HTERT RPE-1 (cell line): ENCODE results near the gene ALDH8A1.

Experiments
- in situ Hi-C: fragments of 300-500 bp; cut with MboI; formaldehyde crosslinking; loops from 4 replicates; pipeline ENCODE4 v1.14.3; 2020; ENCODE audit warnings: low sequenced_read_pairs

Gene ALDH8A1, protein sequence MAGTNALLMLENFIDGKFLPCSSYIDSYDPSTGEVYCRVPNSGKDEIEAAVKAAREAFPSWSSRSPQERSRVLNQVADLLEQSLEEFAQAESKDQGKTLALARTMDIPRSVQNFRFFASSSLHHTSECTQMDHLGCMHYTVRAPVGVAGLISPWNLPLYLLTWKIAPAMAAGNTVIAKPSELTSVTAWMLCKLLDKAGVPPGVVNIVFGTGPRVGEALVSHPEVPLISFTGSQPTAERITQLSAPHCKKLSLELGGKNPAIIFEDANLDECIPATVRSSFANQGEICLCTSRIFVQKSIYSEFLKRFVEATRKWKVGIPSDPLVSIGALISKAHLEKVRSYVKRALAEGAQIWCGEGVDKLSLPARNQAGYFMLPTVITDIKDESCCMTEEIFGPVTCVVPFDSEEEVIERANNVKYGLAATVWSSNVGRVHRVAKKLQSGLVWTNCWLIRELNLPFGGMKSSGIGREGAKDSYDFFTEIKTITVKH

GRCh38 chr6:134949927-134950326 lies at the start of gene ALDH8A1:
ALDH8A1 (minus strand) TSS chr6:134950101; CDS start chr6:134950053, 48 bp downstream.
- in situ Hi-C loops = no loop called here

DNA sequence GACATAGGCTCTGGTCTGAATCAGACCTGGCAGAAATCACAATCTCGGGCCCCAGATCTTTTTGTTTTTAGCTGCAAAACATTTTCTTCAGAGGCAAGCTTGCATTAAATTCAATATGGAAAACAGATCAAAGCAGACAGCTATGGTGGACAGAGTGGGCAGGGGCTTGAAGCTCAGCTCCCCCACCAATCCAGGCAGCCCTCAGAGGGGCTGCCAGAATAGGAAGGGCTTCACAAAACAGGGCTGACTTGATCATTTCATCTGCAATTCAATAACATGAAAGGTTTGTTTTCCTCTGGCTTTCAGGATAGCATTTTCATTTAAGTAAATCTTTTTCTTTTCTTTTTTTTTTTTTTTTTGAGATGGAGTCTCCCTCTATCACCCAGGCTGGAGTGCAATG lies 49.2 kb upstream of the ALDH8A1 start:
- in situ Hi-C loops = no loop called here

GRCh38 chr6:134997133-134997995 lies 47.5 kb upstream of the ALDH8A1 start:
- in situ Hi-C loops = no loop called here

GRCh38 chr6:134995536-134995935 lies 45.6 kb upstream of the ALDH8A1 start:
- in situ Hi-C loops = no loop called here

GRCh38 chr6:134994431-134994830 lies 44.5 kb upstream of the ALDH8A1 start:
- in situ Hi-C loops = no loop called here

- in situ Hi-C loops = no loop called here
Observed at GRCh38 chr6:134992155-134992554, 42.3 kb upstream of the ALDH8A1 start.

DNA sequence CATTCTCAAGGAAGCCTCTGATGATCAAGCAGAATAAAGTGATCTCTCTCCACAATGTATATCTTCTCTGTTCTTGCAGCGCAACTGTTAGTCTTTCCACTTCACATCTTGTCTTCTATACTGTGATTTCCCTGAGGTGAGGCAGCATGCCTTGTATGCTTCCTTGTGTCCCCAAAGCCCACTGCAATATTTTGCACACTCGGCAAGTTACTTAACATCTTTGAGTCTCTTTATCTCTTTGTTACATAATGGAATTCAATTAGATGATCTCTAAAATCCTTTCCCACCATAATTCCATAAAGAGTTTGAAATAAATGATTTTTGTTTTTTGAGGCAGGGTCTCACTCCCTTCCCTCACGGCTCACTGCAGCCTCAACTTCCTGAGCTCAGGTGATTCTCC lies 40.4 kb upstream of the ALDH8A1 start:
- in situ Hi-C loops = no loop called here

GRCh38 chr6:134984821-134985220 lies 34.9 kb upstream of the ALDH8A1 start:
- in situ Hi-C loops = no loop called here

GRCh38 chr6:134983823-134984222 lies 33.9 kb upstream of the ALDH8A1 start:
- in situ Hi-C loops = no loop called here

GRCh38 chr6:134982161-134982560 lies 32.3 kb upstream of the ALDH8A1 start:
- in situ Hi-C loops = no loop called here

DNA sequence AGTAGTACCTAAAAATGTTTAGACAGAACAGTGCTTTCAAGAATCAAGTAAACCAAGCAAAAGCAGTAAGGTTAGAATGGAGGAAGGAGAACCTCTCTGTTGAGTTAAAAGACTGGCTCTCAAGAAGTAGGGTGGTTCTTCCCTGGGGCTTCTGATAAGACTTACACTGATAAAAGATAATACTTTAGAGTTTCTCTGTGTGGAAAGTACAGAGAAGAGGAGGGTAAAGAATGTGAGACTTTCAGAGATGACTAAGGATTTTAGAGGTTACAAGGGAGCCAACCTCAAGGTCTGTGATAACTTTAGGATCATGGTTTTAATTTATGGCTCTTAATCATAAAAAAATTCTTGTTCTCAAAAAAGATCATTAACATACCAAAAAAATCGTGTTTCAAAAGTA lies 30.9 kb upstream of the ALDH8A1 start:
- in situ Hi-C loops = no loop called here

GRCh38 chr6:134979142-134979541 lies 29.2 kb upstream of the ALDH8A1 start:
- in situ Hi-C loops = no loop called here

- in situ Hi-C loops = no loop called here
Observed at GRCh38 chr6:134974370-134974769, 24.5 kb upstream of the ALDH8A1 start.

- in situ Hi-C loops = no loop called here
Observed at GRCh38 chr6:134967711-134968110, 17.8 kb upstream of the ALDH8A1 start.

DNA sequence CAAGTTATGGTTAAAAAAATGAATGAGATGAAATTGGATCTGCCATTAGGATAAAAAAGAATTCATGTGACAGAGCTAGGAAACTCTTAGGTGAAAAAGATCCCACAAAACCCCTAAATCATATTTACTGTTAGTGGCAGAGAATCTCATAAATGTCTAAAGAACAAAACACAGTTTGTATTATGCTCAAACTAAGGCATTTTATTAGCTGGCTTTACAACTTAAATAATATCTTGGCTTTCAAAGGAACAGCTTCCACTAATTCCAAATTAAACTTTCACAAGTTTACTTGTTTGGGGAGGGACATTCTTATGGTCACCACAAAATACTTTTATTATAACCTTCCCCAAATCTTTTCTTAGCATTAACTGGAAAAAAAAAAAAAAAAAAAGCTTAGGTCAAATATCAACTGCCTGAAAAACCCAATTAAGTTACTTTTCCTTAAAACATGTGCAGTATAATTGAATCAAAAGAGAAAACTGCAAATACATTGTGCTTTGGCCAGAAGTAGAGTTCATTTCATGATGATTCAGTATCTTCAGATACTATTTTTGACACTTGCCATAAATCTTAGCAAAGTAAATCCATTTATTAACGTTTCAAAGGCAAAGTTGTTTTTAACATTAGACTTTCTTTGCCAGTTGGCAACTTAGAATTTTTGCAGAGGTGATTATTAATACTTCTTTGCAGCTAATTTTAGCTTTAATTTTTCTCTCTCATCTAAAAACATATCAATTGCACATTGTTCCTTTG lies 14.7 kb upstream of the ALDH8A1 start:
- in situ Hi-C loops = no loop called here

GRCh38 chr6:134962421-134962820 lies 12.5 kb upstream of the ALDH8A1 start:
- in situ Hi-C loops = no loop called here

DNA sequence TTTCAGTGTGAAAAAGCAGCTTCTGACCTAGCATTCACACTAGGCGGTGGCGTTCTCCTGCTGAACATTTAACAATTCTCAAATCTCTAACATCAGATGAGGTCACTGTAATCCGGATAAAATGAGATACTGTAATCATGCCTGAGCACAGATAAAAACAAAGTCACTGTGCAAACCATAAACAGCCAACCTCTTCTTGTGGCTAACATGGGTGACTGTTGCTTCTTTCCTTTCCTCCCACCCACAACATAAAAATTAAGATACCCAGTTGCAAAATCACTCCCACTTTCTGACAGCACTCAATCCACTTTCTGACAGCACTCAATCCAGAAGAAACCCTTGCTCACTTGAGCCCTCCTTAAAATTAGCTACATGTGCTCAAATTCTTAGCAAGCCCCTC lies 11.5 kb upstream of the ALDH8A1 start:
- in situ Hi-C loops = no loop called here

DNA sequence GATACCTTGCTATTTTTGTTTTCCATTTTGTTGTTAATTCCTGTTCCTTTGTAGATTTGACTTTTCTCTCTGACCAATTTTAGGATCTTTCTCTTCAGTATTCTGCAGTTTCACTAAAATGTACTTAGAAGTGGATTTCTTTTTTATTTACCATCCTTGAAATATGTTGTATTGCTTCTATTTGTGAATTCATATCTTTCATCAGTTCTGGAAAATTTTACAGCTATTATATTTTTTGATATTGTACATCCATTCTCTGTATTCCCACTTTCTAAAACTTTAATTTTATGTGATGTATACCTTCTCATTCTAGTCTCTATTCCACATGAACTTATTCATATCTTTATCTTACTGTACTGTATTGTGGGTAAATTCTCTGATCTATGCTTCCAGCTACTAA lies 9.7 kb upstream of the ALDH8A1 start:
- in situ Hi-C loops = no loop called here

DNA sequence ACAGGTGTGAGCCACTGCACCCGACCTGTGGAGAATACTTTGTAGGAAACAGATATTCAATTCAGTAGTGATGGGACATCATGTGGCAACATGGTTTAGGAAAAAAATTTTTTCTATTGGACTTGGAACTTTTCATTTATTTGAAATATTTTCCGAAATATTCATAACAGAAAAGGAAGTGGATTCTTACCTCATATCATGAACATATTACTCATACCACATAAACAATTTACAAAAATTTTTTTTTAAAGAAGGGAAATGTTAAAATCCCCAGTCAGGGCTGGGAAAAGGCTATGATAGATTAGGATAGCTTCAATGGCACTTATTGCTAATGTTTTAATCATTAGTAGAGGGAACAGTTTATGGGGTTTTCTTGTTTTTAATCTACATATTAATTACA lies 6.8 kb upstream of the ALDH8A1 start:
- in situ Hi-C loops = no loop called here

- in situ Hi-C loops = no loop called here
Observed at GRCh38 chr6:134956032-134956431, 6.1 kb upstream of the ALDH8A1 start.
